Heart left ventricle (tissue), 13 donors: ENCODE results near the gene CDH18.

Experiments used
- CTCF ChIP-seq, 12 donors: fragments of 200-600 bp; sonication (generic) in 4 of 12; IDR thresholded peaks; one replicate each; pipeline versions ENCODE4 v1.5.0 to v1.8.0; 2018 to 2022; ENCODE audit warnings: antibody characterized with exemption in 12 of 12, mild to moderate bottlenecking in 5 of 12
- POLR2A ChIP-seq, 2 donors: fragments of 450-650 bp; IDR thresholded peaks; one replicate each; pipeline ENCODE4 v1.6.1; 2017; ENCODE audit warnings: antibody characterized with exemption in 2 of 2, mild to moderate bottlenecking in 2 of 2, moderate library complexity in 2 of 2
- donor health status: ischemic (EF 13 %, LVEDD 7.1; RV severe dilation, severe dysfunction).
- donor health status: DM: no; HTN: yes; CAD: no.
- donor health status: DM: no; HTN: no; CAD: no.
- donor health status: ischemic (EF 25% LVEDD 6.9; RV normal size, moderate dysfunction).
- donor health status: ischemic (EF 25% LVEDD 5.7; RV mildly dilated, moderate dysfunction).
- donor health status: ischemic (EF 35%, LVEDD 5.7; RV mildly dilated, moderate dysfunction).
- donor health status: nonischemic (EF 11% LVEDD 7.7; RV severe dilation, severe dysfunction).
- donor health status: DM: yes; HTN: yes; CAD: no.
- donor health status: PGD.
- donor health status: ischemic (EF 29% LVEDD 5.4; RV normal size, mild dysfunction).
- donor health status: nonischemic (EF 23%, LVEDD 6.1; RV moderate dilation, normal function).

GRCh38 chr5:19701731-19702130 lies 286.3 kb downstream of the CDH18 start:
- TF ChIP-seq CTCF (IDR thresholded peaks at IDR 0.05) (no peak), POLR2A (IDR thresholded peaks at IDR 0.05) (no peak)
